Brain microvascular endothelial cell (primary cell): ENCODE results near the gene GFI1B.
A peak's percentile ranks its signal among the peaks of the same experiment; 100 is the strongest.

ENCODE experiments used
- DNase-seq: peaks from one replicate; pipeline ENCODE4 v3.0.0-alpha.2; 2020
- H3K27ac ChIP-seq: fragments of 250-450 bp; sonication (Bioruptor Pico); 2 replicates; pipeline ENCODE4 v1.5.1; 2020; ENCODE audit warnings: mild to moderate bottlenecking, moderate library complexity
- H3K27me3 ChIP-seq: fragments of 250-450 bp; sonication (Bioruptor Pico); replicated peaks from 2 replicates; pipeline ENCODE4 v1.5.1; 2020; ENCODE audit warnings: mild to moderate bottlenecking
- H3K36me3 ChIP-seq: fragments of 250-450 bp; sonication (Bioruptor Pico); replicated peaks from 2 replicates; pipeline ENCODE4 v1.5.1; 2020; ENCODE audit warnings: mild to moderate bottlenecking
- H3K4me3 ChIP-seq: 2 replicates; pipeline ENCODE4 v1.5.1; 2011; ENCODE audit warnings: low read depth, mild to moderate bottlenecking, control low read depth, low read length, moderate library complexity
- CTCF ChIP-seq: IDR thresholded peaks from 2 replicates; pipeline ENCODE4 v1.5.1; 2011; ENCODE audit warnings: low read depth, mild to moderate bottlenecking, moderate library complexity, low read length, control low read depth, inconsistent platforms; ENCODE audit errors: missing control alignments
- in situ Hi-C: cut with HindIII; loops from 2 replicates; pipeline ENCODE4 v1.10.0; 2017; ENCODE audit warnings: low sequenced_read_pairs, low pct_ligation_motif_present

GFI1B gene

GRCh38 chr9:132990781-132991180 is 12.3 kb downstream of the GFI1B start:
- in situ Hi-C loops: no loop called here
- no peak for DNase-seq
- no peak overlapping the region for H3K4me3 ChIP-seq
- H3K27me3 ChIP-seq: peaks cover 45% of the 10 kb centered on the region
- no peak overlapping the region for H3K27ac ChIP-seq
- H3K36me3 ChIP-seq: no peaks in the 10 kb centered on the region
- TF ChIP-seq CTCF: no peak

- in situ Hi-C loops: no loop called here
- no peak for TF ChIP-seq CTCF
- Histone ChIP-seq H3K36me3 (no peaks in the 10 kb centered on the region), H3K4me3 (no peak overlapping the region), H3K27me3 (peaks cover 40% of the 10 kb centered on the region), H3K27ac (no peak overlapping the region)
- no peak for DNase-seq
Measured at GRCh38 chr9:132991351-132992300, 13.1 kb downstream of the GFI1B start.

GRCh38 chr9:132993511-132993939 is 15.0 kb downstream of the GFI1B start:
- Histone ChIP-seq H3K27me3 (peaks cover 37% of the 10 kb centered on the region), H3K36me3 (no peaks in the 10 kb centered on the region), H3K27ac (no peak overlapping the region), H3K4me3 (no peak overlapping the region)
- TF ChIP-seq CTCF: no peak
- in situ Hi-C loops: no loop called here
- no peak for DNase-seq

GRCh38 chr9:132994410-132995120 is 16.1 kb downstream of the GFI1B start:
- H3K4me3 ChIP-seq: no peak overlapping the region
- TF ChIP-seq CTCF: no peak
- no peak overlapping the region for H3K27ac ChIP-seq
- H3K27me3 ChIP-seq: peaks cover 42% of the 10 kb centered on the region
- peak; percentile 15 for DNase-seq
- H3K36me3 ChIP-seq: no peaks in the 10 kb centered on the region
- in situ Hi-C loops: no loop called here

- Histone ChIP-seq H3K36me3 (no peaks in the 10 kb centered on the region), H3K27ac (no peak overlapping the region), H3K27me3 (peaks cover 47% of the 10 kb centered on the region), H3K4me3 (no peak overlapping the region)
- in situ Hi-C loops: no loop called here
- TF ChIP-seq CTCF: no peak
- DNase-seq: no peak
Measured at GRCh38 chr9:132995121-132995420, 16.6 kb downstream of the GFI1B start.
